Neural progenitor cell (in vitro differentiated cells): ENCODE data around the gene ENO3. TPM values are rescaled to one million over a fixed set of nuclear protein-coding genes. Genes with fewer than 3 reads are reported as not detected.

Experiments
- DNase-seq: peaks from one replicate; pipeline ENCODE4 v3.0.0-alpha.2; 2016; ENCODE audit warnings: low spot score
- H2AFZ ChIP-seq: fragments of 200-600 bp; sonication (generic); replicated peaks from 2 replicates; pipeline ENCODE4 v1.6.1; 2016; ENCODE audit warnings: antibody characterized with exemption
- H3F3A ChIP-seq: fragments of 200-600 bp; sonication (generic); 2 replicates; pipeline ENCODE4 v1.6.1; 2016; ENCODE audit warnings: antibody characterized with exemption, low read depth
- H3K27ac ChIP-seq: fragments of 200-600 bp; sonication (generic); 2 replicates; pipeline ENCODE4 v1.5.1; 2016; ENCODE audit warnings: mild to moderate bottlenecking
- H3K27me3 ChIP-seq: fragments of 200-600 bp; sonication (generic); 2 replicates; pipeline ENCODE4 v1.6.1; 2016; ENCODE audit warnings: mild to moderate bottlenecking, moderate library complexity
- H3K36me3 ChIP-seq: fragments of 200-600 bp; sonication (generic); 2 replicates; pipeline ENCODE4 v1.5.1; 2016
- H3K4me1 ChIP-seq: fragments of 200-600 bp; sonication (generic); 2 replicates; pipeline ENCODE4 v1.6.1; 2016; ENCODE audit warnings: mixed run types
- H3K4me2 ChIP-seq: fragments of 200-600 bp; sonication (generic); 2 replicates; pipeline ENCODE4 v1.6.1; 2016
- H3K4me3 ChIP-seq: fragments of 200-600 bp; sonication (generic); 2 replicates; pipeline ENCODE4 v1.5.1; 2016
- H3K79me2 ChIP-seq: fragments of 200-600 bp; sonication (generic); 2 replicates; pipeline ENCODE4 v1.6.1; 2016; ENCODE audit warnings: low read depth
- H3K9ac ChIP-seq: fragments of 200-600 bp; sonication (generic); 2 replicates; pipeline ENCODE4 v1.6.1; 2016
- H3K9me3 ChIP-seq: fragments of 200-600 bp; sonication (generic); 2 replicates; pipeline ENCODE4 v1.5.1; 2016; ENCODE audit warnings: low read depth
- H4K20me1 ChIP-seq: fragments of 200-600 bp; sonication (generic); 2 replicates; pipeline ENCODE4 v1.6.1; 2016; ENCODE audit warnings: low read depth
- H3K27ac Mint-ChIP-seq: 3 replicates; pipeline ENCODE4 v1.8.0; 2021; ENCODE audit warnings: mixed read lengths
- H3K27me3 Mint-ChIP-seq: 2 replicates; pipeline ENCODE4 v1.8.0; 2022; ENCODE audit warnings: low read depth, mild to moderate bottlenecking, inconsistent platforms, moderate library complexity, mixed read lengths; ENCODE audit not compliant: insufficient read depth
- H3K36me3 Mint-ChIP-seq: 3 replicates; pipeline ENCODE4 v1.8.0; 2021; ENCODE audit warnings: mixed read lengths
- H3K4me1 Mint-ChIP-seq: 3 replicates; pipeline ENCODE4 v1.8.0; 2021; ENCODE audit warnings: mixed read lengths
- H3K4me3 Mint-ChIP-seq: 3 replicates; pipeline ENCODE4 v1.8.0; 2021; ENCODE audit warnings: mild to moderate bottlenecking, moderate library complexity, mixed read lengths
- H3K9me3 Mint-ChIP-seq: 3 replicates; pipeline ENCODE4 v1.8.0; 2020; ENCODE audit warnings: mixed read lengths
- EZH2 ChIP-seq: fragments of 200-600 bp; sonication (generic); IDR thresholded peaks from 2 replicates; pipeline ENCODE4 v1.6.1; 2017; ENCODE audit warnings: antibody characterized with exemption, mild to moderate bottlenecking, moderate library complexity
- EZH2phosphoT487 ChIP-seq: fragments of 200-600 bp; sonication (generic); IDR thresholded peaks from 2 replicates; pipeline ENCODE4 v1.6.1; 2017; ENCODE audit warnings: antibody characterized with exemption
- total RNA-seq: library from RNA; depleted of rRNA; stranded (reverse); fragments of >200 nt; gene quantifications from 2 replicates; pipeline ENCODE4 v1.2.3, GENCODE V29; 2015; ENCODE audit warnings: low replicate concordance
- TF ChIP-seq, protein P1 (sequence below): fragments of 200-600 bp; sonication (generic); IDR thresholded peaks from 2 replicates; pipeline ENCODE4 v1.5.1; 2017; ENCODE audit warnings: antibody characterized with exemption, mild to moderate bottlenecking

The ENO3 gene
- total RNA-seq, 1 donor from 2014 or later: 20.8 TPM

DNA sequence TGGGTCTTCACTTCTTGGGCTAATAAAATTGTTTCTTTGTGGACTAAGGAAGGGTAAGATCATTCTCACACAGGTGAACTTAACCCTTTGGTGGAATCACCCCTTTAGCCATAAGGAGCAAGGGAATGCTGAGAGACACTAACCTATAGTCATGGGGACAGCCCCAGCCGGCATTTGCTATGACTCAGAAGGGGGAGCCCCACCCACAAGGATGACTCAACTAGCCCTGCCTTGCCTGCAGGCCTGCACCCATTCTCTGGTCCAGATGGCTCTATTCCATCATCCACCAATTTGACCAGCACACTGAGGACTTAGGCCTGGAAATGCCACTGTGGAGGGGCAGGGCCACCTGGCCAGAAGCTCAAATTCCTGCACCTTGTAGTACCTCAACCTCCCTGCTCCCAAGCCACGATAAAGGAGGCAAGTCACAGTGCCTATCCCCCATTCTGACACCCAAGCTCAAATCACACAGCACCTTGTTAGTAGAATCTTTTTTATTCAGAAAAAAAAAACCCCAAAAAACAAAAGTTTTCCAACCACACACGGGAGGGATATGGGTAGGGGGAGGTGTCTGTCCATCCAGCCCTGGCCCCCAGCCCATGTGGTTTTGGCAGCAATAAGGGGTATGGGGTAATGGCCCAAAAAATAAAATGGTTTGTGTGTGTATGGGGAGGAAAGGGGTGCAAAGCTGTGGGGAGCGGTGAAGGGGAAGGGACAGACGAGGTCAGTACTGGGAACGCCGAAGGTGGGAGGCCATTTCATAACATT is 5.6 kb upstream of the ENO3 start:
- Mint-ChIP-seq H3K9me3 (no peaks in the 10 kb centered on the region), H3K36me3 (peaks cover 27% of the 10 kb centered on the region), H3K27ac (no peak overlapping the region), H3K27me3 (peaks cover 13% of the 10 kb centered on the region), H3K4me3 (peak overlapping the region; percentile 93), H3K4me1 (peaks cover 35% of the 10 kb centered on the region)
- Histone ChIP-seq H3K4me2 (no peak overlapping the region), H4K20me1 (peaks cover 58% of the 10 kb centered on the region), H3K27ac (no peak overlapping the region), H3F3A (peaks cover 89% of the 10 kb centered on the region), H3K27me3 (no peaks in the 10 kb centered on the region), H3K36me3 (no peaks in the 10 kb centered on the region), H3K79me2 (peaks cover 78% of the 10 kb centered on the region), H2AFZ (no peak overlapping the region), H3K9ac (no peak overlapping the region), H3K4me3 (no peak overlapping the region), H3K9me3 (no peaks in the 10 kb centered on the region), H3K4me1 (peaks cover 17% of the 10 kb centered on the region)
- TF ChIP-seq EZH2: no peak
- TF ChIP-seq, protein P1, sequence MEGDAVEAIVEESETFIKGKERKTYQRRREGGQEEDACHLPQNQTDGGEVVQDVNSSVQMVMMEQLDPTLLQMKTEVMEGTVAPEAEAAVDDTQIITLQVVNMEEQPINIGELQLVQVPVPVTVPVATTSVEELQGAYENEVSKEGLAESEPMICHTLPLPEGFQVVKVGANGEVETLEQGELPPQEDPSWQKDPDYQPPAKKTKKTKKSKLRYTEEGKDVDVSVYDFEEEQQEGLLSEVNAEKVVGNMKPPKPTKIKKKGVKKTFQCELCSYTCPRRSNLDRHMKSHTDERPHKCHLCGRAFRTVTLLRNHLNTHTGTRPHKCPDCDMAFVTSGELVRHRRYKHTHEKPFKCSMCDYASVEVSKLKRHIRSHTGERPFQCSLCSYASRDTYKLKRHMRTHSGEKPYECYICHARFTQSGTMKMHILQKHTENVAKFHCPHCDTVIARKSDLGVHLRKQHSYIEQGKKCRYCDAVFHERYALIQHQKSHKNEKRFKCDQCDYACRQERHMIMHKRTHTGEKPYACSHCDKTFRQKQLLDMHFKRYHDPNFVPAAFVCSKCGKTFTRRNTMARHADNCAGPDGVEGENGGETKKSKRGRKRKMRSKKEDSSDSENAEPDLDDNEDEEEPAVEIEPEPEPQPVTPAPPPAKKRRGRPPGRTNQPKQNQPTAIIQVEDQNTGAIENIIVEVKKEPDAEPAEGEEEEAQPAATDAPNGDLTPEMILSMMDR: no peak
- TF ChIP-seq EZH2phosphoT487: no peak
- DNase-seq: no peak

GRCh38 chr17:4945944-4946280 is 5.0 kb upstream of the ENO3 start:
- H3K9me3 Mint-ChIP-seq: no peaks in the 10 kb centered on the region
- TF ChIP-seq EZH2phosphoT487 (no peak), EZH2 (no peak)
- TF ChIP-seq, protein P1: no peak
- peaks cover 27% of the 10 kb centered on the region for H3K36me3 Mint-ChIP-seq
- Histone ChIP-seq H3K9ac (peak overlapping the region; percentile 62), H3K9me3 (no peaks in the 10 kb centered on the region), H3K27ac (no peak overlapping the region), H2AFZ (no peak overlapping the region), H3K4me1 (peaks cover 16% of the 10 kb centered on the region), H3K36me3 (no peaks in the 10 kb centered on the region), H3F3A (peaks cover 89% of the 10 kb centered on the region), H4K20me1 (peaks cover 53% of the 10 kb centered on the region), H3K27me3 (no peaks in the 10 kb centered on the region), H3K4me3 (no peak overlapping the region), H3K79me2 (peaks cover 74% of the 10 kb centered on the region), H3K4me2 (peak overlapping the region; percentile 87)
- no peak for DNase-seq
- H3K4me1 Mint-ChIP-seq: peaks cover 41% of the 10 kb centered on the region
- no peak overlapping the region for H3K27ac Mint-ChIP-seq
- peaks cover 13% of the 10 kb centered on the region for H3K27me3 Mint-ChIP-seq
- peak overlapping the region; percentile 93 for H3K4me3 Mint-ChIP-seq

DNA sequence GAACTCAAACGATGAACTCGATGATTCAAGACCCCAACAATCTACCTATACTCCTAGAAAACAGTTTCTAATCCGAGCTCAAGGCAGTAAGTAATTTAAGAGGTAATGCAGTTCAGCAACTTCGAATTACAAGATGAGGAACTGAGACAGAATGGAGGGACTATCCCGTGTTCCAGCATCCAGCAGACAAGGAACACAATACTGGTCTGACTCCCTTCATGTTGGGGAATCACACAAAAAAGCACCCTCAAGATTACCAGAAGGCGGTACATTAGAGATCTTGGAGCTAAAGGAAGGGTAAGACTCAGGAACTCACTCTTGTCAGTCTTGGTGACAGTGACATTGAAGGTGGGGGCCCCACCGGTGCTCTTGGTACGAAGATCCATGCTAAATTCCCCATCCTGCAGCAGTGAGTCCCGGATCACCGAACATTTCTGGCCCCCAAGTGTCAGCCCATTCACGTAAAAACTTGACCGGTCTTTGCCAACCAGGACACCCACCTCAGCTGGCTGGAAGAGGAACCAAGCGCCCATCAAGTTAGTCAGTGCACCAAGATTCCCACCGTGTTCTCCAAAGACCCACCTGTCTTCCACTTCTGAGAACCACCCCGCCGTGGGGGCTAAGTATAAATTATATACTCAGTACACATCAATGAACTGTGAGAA is 4.5 kb upstream of the ENO3 start:
- Histone ChIP-seq H3K4me3 (peak overlapping the region; percentile 77), H2AFZ (no peak overlapping the region), H3K79me2 (peaks cover 70% of the 10 kb centered on the region), H4K20me1 (peaks cover 47% of the 10 kb centered on the region), H3K27me3 (no peaks in the 10 kb centered on the region), H3K4me1 (peaks cover 16% of the 10 kb centered on the region), H3F3A (peaks cover 89% of the 10 kb centered on the region), H3K9ac (peak overlapping the region; percentile 62), H3K4me2 (peak overlapping the region; percentile 87), H3K27ac (peak overlapping the region; percentile 34), H3K9me3 (no peaks in the 10 kb centered on the region), H3K36me3 (no peaks in the 10 kb centered on the region)
- Mint-ChIP-seq H3K4me3 (peak overlapping the region; percentile 93), H3K27me3 (peaks cover 13% of the 10 kb centered on the region), H3K9me3 (no peaks in the 10 kb centered on the region), H3K4me1 (peaks cover 41% of the 10 kb centered on the region), H3K36me3 (peaks cover 27% of the 10 kb centered on the region), H3K27ac (peak overlapping the region; percentile 88)
- no peak for TF ChIP-seq EZH2phosphoT487
- TF ChIP-seq, protein P1: no peak
- no peak for DNase-seq
